ENCODE data around the gene CDH13. TPM values are rescaled to one million over a fixed set of nuclear protein-coding genes. Genes with fewer than 3 reads are reported as not detected.

Gene CDH13
- total and polyA plus RNA-seq, 2 donors (not counting 3 experiments of a cell fraction or from before 2014, with no cell fraction given): 96.6 to 124 TPM

GRCh38 chr16:83174671-83175070 lies 547.9 kb downstream of the CDH13 start:
- Histone ChIP-seq H4K20me1 (replicated peaks; ENCODE audit: control insufficient read depth, extremely low read depth, insufficient read depth, low read length) (no peaks in the 10 kb centered on the region), H2AFZ (ENCODE audit: low read depth, low read length) (no peak overlapping the region), H3K27ac (ENCODE audit: insufficient read depth, low read depth, low read length) (peak overlapping the region; percentile 24), H3K36me3 (ENCODE audit: control insufficient read depth in 2 of 2, extremely low read depth in 1 of 2, insufficient read depth in 2 of 2, low read length in 2 of 2) (no peaks in the 10 kb centered on the region), H3K27me3 (ENCODE audit: control insufficient read depth in 2 of 2, insufficient read depth in 2 of 2, low read length in 2 of 2) (no peaks in the 10 kb centered on the region), H3K4me1 (ENCODE audit: control insufficient read depth, extremely low read depth, insufficient read depth, low read length) (peaks cover 10% of the 10 kb centered on the region), H3K4me3 (replicated peaks in 1 of 3; ENCODE audit: insufficient read depth in 1 of 3, low read depth in 1 of 3, low read length in 3 of 3) (no peak overlapping the region), H3K79me2 (ENCODE audit: control insufficient read depth, insufficient read depth, low read length) (no peaks in the 10 kb centered on the region), H3K9me3 (replicated peaks; ENCODE audit: control insufficient read depth, insufficient read depth, low read length) (no peaks in the 10 kb centered on the region), H3K9ac (replicated peaks; ENCODE audit: extremely low read depth, insufficient read depth, low read length) (no peak overlapping the region), H3K9me1 (replicated peaks; ENCODE audit: control insufficient read depth, extremely low read depth, insufficient read depth, low read length) (no peaks in the 10 kb centered on the region), H3K4me2 (ENCODE audit: insufficient read depth, low read length) (peak overlapping the region; percentile 61)
- intact Hi-C loops (cut with micrococcal nuclease) (no loop called here), dilution Hi-C loops (cut with MboI; ENCODE audit: extremely low pct_ligation_motif_present, low sequenced_read_pairs) (no loop called here)
- CTCF ChIA-PET: no interaction called here
- no TSS peak for BruUV-seq (replicated peaks)
- TF ChIP-seq POLR2AphosphoS5 (IDR thresholded peaks at IDR 0.05; ENCODE audit: insufficient read depth, low read depth, low read length): no peak
- TF ChIP-seq EZH2 (IDR thresholded peaks at IDR 0.05; ENCODE audit: borderline replicate concordance, low read depth, low read length, severe bottlenecking): no peak
- TF ChIP-seq JUN (IDR thresholded peaks at IDR 0.05; ENCODE audit: borderline replicate concordance, insufficient read depth, insufficient read length, low read depth): no peak
- TF ChIP-seq MYC (IDR thresholded peaks at IDR 0.05; ENCODE audit: low read depth, low read length): no peak
- TF ChIP-seq, protein P1, sequence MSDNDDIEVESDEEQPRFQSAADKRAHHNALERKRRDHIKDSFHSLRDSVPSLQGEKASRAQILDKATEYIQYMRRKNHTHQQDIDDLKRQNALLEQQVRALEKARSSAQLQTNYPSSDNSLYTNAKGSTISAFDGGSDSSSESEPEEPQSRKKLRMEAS (IDR thresholded peaks at IDR 0.05; ENCODE audit: insufficient read depth, insufficient read length): no peak
- TF ChIP-seq, protein P2, sequence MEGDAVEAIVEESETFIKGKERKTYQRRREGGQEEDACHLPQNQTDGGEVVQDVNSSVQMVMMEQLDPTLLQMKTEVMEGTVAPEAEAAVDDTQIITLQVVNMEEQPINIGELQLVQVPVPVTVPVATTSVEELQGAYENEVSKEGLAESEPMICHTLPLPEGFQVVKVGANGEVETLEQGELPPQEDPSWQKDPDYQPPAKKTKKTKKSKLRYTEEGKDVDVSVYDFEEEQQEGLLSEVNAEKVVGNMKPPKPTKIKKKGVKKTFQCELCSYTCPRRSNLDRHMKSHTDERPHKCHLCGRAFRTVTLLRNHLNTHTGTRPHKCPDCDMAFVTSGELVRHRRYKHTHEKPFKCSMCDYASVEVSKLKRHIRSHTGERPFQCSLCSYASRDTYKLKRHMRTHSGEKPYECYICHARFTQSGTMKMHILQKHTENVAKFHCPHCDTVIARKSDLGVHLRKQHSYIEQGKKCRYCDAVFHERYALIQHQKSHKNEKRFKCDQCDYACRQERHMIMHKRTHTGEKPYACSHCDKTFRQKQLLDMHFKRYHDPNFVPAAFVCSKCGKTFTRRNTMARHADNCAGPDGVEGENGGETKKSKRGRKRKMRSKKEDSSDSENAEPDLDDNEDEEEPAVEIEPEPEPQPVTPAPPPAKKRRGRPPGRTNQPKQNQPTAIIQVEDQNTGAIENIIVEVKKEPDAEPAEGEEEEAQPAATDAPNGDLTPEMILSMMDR (IDR thresholded peaks at IDR 0.05; ENCODE audit: extremely low read depth in 1 of 2, insufficient read depth in 1 of 2, low read depth in 1 of 2, low read length in 2 of 2): no peak
- no peak for TF ChIP-seq FOS (IDR thresholded peaks at IDR 0.05; ENCODE audit: borderline replicate concordance, insufficient read depth, low read length)
- TF ChIP-seq GATA2 (IDR thresholded peaks at IDR 0.05; ENCODE audit: insufficient read depth, insufficient read length, low read depth, low read length): no peak
- no peak for TF ChIP-seq POLR2A (IDR thresholded peaks at IDR 0.05; ENCODE audit: low read depth, low read length)
- DNase-seq (ENCODE audit: low read depth, low spot score): no peak
- POLR2A ChIA-PET: no interaction called here
- no peak for FAIRE-seq

Measured in endothelial cell of umbilical vein (primary cell).